Panc1 (cell line): ENCODE results near the gene SPAG4.

Source experiments
- CTCF ChIP-seq: fragments of 450-650 bp; IDR thresholded peaks from 2 replicates; pipeline ENCODE4 v1.5.1; 2017; ENCODE audit warnings: mild to moderate bottlenecking
- REST ChIP-seq, 2 experiments: IDR thresholded peaks; 2 replicates each; pipeline ENCODE4 v1.6.1; 2011 to 2012; ENCODE audit warnings: low read depth in 2 of 2, control low read depth in 1 of 2, low read length in 1 of 2, mild to moderate bottlenecking in 1 of 2, moderate library complexity in 1 of 2; ENCODE audit not compliant: insufficient read depth in 1 of 2
- TCF7L2 ChIP-seq: IDR thresholded peaks from 2 replicates; pipeline ENCODE4 v1.6.1; 2011; ENCODE audit warnings: mild to moderate bottlenecking, low read depth, low read length, inconsistent platforms

- no peak for TF ChIP-seq CTCF
- no peak for TF ChIP-seq REST (IDR thresholded peaks at IDR 0.05; ENCODE audit: insufficient read depth in 1 of 2, low read depth in 2 of 2, low read length in 1 of 2)
- TF ChIP-seq TCF7L2, result no peak
These were observed 32.8 kb upstream of the SPAG4 start for GRCh38 chr20:35582741-35583404.
